Measurements from ENCODE around the gene RNASET2. TPM values are rescaled to one million over a fixed set of nuclear protein-coding genes. Genes with fewer than 3 reads are reported as not detected.
"Not testable (repeated sequence)": the region's sequence is repeated elsewhere in the genome, so short reads cannot be mapped to it uniquely, and the experiment has no call there.

Gene RNASET2
- total RNA-seq, 1 donor from 2014 or later, result 20.9 TPM

GRCh38 chr6:166927240-166927934, 29.0 kb downstream of the RNASET2 start:
- no peak for DNase-seq

GRCh38 chr6:166926748-166927147, 29.6 kb downstream of the RNASET2 start:
- no peak for DNase-seq

- DNase-seq, result no peak
Observed at GRCh38 chr6:166925141-166925996, 31.0 kb downstream of the RNASET2 start.

- DNase-seq, result no peak
Observed at GRCh38 chr6:166924531-166924930, 31.8 kb downstream of the RNASET2 start.

GRCh38 chr6:166922937-166923336, 33.4 kb downstream of the RNASET2 start:
- no peak for DNase-seq

GRCh38 chr6:166921570-166921969, 34.8 kb downstream of the RNASET2 start:
- no peak for DNase-seq

GRCh38 chr6:166916824-166917223, 39.5 kb downstream of the RNASET2 start:
- no peak for DNase-seq

- not testable (repeated sequence) for DNase-seq
Observed at GRCh38 chr6:166915484-166915883, 40.9 kb downstream of the RNASET2 start.

GRCh38 chr6:166914952-166915351, 41.4 kb downstream of the RNASET2 start:
- not testable (repeated sequence) for DNase-seq

- DNase-seq, result no peak
Observed at GRCh38 chr6:166911248-166911677, 45.1 kb downstream of the RNASET2 start.

- DNase-seq, result peak; percentile 31
Observed at GRCh38 chr6:166910601-166911000, 45.7 kb downstream of the RNASET2 start.

- no peak for DNase-seq
Observed at GRCh38 chr6:166908811-166909210, 47.5 kb downstream of the RNASET2 start.

GRCh38 chr6:166907871-166908806, 48.2 kb downstream of the RNASET2 start:
- no peak for DNase-seq

- DNase-seq, result no peak
Observed at GRCh38 chr6:166907373-166907841, 48.9 kb downstream of the RNASET2 start.

GRCh38 chr6:166906376-166907044, 49.8 kb downstream of the RNASET2 start:
- peak; percentile 28 for DNase-seq

- DNase-seq, result peak; percentile 26
Observed at GRCh38 chr6:166905505-166906134, 50.7 kb downstream of the RNASET2 start.

GRCh38 chr6:166905013-166905412, 51.3 kb downstream of the RNASET2 start:
- DNase-seq, result no peak

GRCh38 chr6:166904101-166904746, 52.1 kb downstream of the RNASET2 start:
- peak; percentile 63 for DNase-seq

GRCh38 chr6:166903500-166903899, 52.9 kb downstream of the RNASET2 start:
- no peak for DNase-seq

GRCh38 chr6:166903027-166903426, 53.3 kb downstream of the RNASET2 start:
- DNase-seq, result no peak

Data from occipital lobe (tissue), 2 donors.